HL-60 (cell line): ENCODE results near the gene IFT43.

Source experiments
- CTCF ChIP-seq: IDR thresholded peaks from one replicate; pipeline ENCODE4 v1.5.1; 2011; ENCODE audit warnings: low read length, control low read depth, inconsistent platforms; ENCODE audit not compliant: insufficient read depth
- GABPA ChIP-seq: IDR thresholded peaks from 2 replicates; pipeline ENCODE4 v1.6.1; 2012; ENCODE audit warnings: low read depth
- POLR2AphosphoS5 ChIP-seq: IDR thresholded peaks from 2 replicates; pipeline ENCODE4 v1.6.1; 2012; ENCODE audit warnings: low read depth
- REST ChIP-seq: IDR thresholded peaks from 2 replicates; pipeline ENCODE4 v1.6.1; 2012; ENCODE audit warnings: low read depth; ENCODE audit not compliant: insufficient replicate concordance

- no peak for TF ChIP-seq POLR2AphosphoS5
- no peak for TF ChIP-seq CTCF
- TF ChIP-seq REST = no peak
- TF ChIP-seq GABPA = no peak
These were observed 65.3 kb downstream of the IFT43 start for GRCh38 chr14:76050797-76051392.
